Measurements from ENCODE around the gene LMAN2.

The LMAN2 gene

DNA sequence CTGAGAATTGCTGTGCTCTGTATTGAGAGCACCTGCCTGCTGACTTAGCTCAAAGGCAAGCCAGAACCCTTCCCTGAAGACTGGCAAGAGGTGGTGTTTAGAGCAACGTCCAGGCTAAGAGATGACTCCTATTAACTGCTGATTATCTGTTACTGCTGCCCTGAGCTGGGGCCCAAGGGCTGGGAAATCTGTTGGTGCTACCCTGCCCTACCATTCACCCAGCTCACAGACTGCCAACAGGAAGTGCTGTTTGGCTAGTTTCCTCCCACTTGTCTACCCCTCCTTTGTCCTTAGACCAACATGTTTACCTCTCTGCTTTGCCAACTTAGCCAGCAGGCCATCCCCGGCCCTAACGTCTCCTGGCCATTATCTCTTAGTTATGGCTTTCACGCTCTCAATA, 54.9 kb downstream of the LMAN2 start:
- no peak for FAIRE-seq
- TF ChIP-seq, protein P1, sequence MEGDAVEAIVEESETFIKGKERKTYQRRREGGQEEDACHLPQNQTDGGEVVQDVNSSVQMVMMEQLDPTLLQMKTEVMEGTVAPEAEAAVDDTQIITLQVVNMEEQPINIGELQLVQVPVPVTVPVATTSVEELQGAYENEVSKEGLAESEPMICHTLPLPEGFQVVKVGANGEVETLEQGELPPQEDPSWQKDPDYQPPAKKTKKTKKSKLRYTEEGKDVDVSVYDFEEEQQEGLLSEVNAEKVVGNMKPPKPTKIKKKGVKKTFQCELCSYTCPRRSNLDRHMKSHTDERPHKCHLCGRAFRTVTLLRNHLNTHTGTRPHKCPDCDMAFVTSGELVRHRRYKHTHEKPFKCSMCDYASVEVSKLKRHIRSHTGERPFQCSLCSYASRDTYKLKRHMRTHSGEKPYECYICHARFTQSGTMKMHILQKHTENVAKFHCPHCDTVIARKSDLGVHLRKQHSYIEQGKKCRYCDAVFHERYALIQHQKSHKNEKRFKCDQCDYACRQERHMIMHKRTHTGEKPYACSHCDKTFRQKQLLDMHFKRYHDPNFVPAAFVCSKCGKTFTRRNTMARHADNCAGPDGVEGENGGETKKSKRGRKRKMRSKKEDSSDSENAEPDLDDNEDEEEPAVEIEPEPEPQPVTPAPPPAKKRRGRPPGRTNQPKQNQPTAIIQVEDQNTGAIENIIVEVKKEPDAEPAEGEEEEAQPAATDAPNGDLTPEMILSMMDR (IDR thresholded peaks at IDR 0.05; ENCODE audit: insufficient read depth, missing control alignments): no peak
- DNase-seq (ENCODE audit: insufficient read length, low spot score): no peak

DNA sequence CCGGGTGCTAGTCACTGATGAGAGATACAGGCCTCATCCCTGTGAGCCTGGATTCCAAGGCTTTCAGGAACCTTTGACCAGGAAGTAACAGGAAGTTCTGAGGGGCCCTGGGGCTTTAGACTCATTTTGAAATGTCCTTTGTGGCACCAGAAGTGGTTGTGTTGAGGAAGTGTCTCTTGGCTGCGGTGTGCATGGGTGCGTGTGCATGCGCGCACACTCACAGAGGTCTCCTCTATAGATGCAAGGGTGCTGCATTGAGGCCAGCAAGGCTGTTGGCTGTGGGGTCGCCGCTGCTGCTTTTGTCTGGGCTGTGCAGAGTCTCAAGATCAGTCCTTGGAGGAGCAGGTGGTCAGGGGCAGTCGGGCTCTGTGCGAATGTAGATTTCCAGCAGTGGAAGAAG, 55.5 kb downstream of the LMAN2 start:
- TF ChIP-seq, protein P1 (IDR thresholded peaks at IDR 0.05; ENCODE audit: insufficient read depth, missing control alignments): no peak
- DNase-seq (ENCODE audit: insufficient read length, low spot score) (no peak), FAIRE-seq (no peak)

DNA sequence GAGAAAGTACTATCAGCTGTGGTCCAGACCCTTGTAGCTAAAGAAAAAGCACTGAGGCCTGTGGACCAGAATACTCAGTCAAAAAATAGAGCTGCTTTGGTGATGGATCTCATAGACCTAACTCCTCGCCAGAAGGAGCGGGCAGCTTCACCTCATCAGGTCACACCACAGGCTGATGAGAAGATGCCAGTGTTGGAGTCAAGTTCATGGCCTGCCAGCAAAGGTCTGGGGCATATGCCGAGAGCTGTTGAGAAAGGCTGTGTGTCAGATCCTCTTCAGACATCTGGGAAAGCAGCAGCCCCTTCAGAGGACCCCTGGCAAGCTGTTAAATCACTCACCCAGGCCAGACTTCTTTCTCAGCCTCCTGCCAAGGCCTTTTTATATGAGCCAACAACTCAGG, 56.8 kb downstream of the LMAN2 start:
- TF ChIP-seq, protein P1 (IDR thresholded peaks at IDR 0.05; ENCODE audit: insufficient read depth, missing control alignments): no peak
- FAIRE-seq (no peak), DNase-seq (ENCODE audit: insufficient read length, low spot score) (no peak)

DNA sequence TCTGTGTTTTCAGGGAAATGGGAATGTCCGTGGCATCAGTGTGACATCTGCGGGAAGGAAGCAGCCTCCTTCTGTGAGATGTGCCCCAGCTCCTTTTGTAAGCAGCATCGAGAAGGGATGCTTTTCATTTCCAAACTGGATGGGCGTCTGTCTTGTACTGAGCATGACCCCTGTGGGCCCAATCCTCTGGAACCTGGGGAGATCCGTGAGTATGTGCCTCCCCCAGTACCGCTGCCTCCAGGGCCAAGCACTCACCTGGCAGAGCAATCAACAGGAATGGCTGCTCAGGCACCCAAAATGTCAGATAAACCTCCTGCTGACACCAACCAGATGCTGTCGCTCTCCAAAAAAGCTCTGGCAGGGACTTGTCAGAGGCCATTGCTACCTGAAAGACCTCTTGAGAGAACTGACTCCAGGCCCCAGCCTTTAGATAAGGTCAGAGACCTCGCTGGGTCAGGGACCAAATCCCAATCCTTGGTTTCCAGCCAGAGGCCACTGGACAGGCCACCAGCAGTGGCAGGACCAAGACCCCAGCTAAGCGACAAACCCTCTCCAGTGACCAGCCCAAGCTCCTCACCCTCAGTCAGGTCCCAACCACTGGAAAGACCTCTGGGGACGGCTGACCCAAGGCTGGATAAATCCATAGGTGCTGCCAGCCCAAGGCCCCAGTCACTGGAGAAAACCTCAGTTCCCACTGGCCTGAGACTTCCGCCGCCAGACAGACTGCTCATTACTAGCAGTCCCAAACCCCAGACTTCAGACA, 57.5 kb downstream of the LMAN2 start:
- FAIRE-seq: no peak
- TF ChIP-seq, protein P1 (IDR thresholded peaks at IDR 0.05; ENCODE audit: insufficient read depth, missing control alignments): no peak
- DNase-seq (ENCODE audit: insufficient read length, low spot score): no peak

DNA sequence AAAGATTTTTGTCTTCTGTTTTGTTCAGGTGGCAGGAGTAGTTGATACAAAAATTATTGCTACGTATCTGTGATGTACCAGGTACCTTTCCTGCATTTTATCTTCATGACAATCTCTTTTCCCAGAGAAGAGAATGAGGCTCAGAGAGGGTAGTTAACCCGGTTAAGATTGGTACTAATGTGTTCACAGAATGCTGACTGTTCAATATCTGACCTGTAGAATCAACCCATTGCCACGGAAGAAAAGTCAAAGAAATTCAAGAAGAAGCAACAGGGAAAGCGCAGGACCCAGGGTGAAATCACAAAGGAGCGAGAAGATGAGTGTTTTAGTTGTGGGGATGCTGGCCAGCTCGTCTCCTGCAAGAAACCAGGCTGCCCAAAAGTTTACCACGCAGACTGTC, 59.7 kb downstream of the LMAN2 start:
- no peak for FAIRE-seq
- DNase-seq (ENCODE audit: insufficient read length, low spot score): no peak

DNA sequence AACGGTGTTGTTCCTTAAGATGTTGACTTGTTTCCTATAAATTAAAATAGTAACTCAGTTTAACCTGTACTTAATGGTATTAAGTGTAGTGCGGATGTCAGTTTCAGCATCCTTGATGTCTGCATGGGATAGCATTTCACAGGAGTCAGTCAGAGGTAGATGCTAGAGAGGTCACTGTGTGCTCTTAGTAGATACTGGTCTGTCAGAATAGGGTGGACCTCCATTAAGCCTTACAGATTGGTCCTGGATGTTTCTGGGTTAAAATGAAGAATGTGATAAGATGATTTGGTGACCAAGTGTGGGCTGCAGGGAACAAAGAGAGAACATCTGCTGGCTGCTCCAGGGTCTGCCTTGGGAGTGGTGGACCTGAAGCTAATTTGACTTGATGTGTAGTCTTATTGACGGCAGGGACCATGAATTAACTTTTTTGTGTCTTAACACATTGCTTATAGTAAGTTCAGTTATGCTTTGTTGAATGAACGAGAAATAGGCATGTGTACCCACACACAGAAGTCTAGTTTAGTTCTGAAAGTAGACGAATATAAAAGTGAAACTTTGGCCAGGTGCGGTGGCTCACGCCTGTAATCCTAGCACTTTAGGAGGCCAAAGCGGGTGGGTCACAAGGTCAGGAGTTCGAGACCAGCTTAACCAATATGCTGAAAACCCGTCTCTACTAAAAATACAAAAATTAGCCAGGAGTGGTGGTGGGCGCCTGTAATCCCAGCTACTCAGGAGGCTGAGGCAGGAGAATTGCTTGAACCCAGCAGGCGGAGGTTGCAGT, 60.5 kb downstream of the LMAN2 start:
- TF ChIP-seq, protein P1 (IDR thresholded peaks at IDR 0.05; ENCODE audit: insufficient read depth, missing control alignments): no peak
- DNase-seq (ENCODE audit: insufficient read length, low spot score): no peak
- FAIRE-seq: no peak

More for the DNA sequence above, 59.7 kb downstream of the LMAN2 start:
- TF ChIP-seq, protein P1 (IDR thresholded peaks at IDR 0.05; ENCODE audit: insufficient read depth, missing control alignments): no peak

DNA sequence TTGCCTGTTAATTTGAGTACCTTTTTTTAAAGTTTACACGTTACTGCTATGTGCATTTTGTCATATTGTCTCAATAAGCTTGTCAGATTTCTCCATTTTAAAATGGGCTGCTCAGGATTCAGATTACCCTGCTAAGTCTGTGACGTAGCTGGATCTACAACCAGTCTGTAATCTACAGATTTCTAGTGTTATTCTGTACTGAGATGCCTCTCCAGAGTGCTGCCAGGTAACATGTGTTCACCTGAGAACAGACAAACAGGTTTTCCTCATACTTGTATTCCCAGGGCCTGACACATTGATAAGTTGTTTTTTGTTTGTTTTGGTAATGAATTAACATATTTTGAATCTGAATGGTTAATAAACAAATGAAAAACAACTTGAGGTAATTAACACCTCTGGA, 63.3 kb downstream of the LMAN2 start:
- FAIRE-seq (no peak), DNase-seq (ENCODE audit: insufficient read length, low spot score) (no peak)
- TF ChIP-seq, protein P1 (IDR thresholded peaks at IDR 0.05; ENCODE audit: insufficient read depth, missing control alignments): no peak

All from D721Med (cell line).